ENCODE data around the gene ADGB.
"Not testable (repeated sequence)": the region's sequence is repeated elsewhere in the genome, so short reads cannot be mapped to it uniquely, and the experiment has no call there.

Gene ADGB

GRCh38 chr6:146814148-146814750, 215.5 kb downstream of the ADGB start:
- no peak for DNase-seq (ENCODE audit: low read depth)
- TF ChIP-seq, protein P1, sequence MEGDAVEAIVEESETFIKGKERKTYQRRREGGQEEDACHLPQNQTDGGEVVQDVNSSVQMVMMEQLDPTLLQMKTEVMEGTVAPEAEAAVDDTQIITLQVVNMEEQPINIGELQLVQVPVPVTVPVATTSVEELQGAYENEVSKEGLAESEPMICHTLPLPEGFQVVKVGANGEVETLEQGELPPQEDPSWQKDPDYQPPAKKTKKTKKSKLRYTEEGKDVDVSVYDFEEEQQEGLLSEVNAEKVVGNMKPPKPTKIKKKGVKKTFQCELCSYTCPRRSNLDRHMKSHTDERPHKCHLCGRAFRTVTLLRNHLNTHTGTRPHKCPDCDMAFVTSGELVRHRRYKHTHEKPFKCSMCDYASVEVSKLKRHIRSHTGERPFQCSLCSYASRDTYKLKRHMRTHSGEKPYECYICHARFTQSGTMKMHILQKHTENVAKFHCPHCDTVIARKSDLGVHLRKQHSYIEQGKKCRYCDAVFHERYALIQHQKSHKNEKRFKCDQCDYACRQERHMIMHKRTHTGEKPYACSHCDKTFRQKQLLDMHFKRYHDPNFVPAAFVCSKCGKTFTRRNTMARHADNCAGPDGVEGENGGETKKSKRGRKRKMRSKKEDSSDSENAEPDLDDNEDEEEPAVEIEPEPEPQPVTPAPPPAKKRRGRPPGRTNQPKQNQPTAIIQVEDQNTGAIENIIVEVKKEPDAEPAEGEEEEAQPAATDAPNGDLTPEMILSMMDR (IDR thresholded peaks at IDR 0.05; ENCODE audit: control insufficient read depth, extremely low read depth, insufficient read depth), result no peak
- H3K4me3 ChIP-seq (ENCODE audit: low read depth, low read length), result no peak overlapping the region

GRCh38 chr6:146815511-146816462, 217.0 kb downstream of the ADGB start:
- H3K4me3 ChIP-seq (ENCODE audit: low read depth, low read length); DNase-seq (ENCODE audit: low read depth): not testable (repeated sequence)

DNA sequence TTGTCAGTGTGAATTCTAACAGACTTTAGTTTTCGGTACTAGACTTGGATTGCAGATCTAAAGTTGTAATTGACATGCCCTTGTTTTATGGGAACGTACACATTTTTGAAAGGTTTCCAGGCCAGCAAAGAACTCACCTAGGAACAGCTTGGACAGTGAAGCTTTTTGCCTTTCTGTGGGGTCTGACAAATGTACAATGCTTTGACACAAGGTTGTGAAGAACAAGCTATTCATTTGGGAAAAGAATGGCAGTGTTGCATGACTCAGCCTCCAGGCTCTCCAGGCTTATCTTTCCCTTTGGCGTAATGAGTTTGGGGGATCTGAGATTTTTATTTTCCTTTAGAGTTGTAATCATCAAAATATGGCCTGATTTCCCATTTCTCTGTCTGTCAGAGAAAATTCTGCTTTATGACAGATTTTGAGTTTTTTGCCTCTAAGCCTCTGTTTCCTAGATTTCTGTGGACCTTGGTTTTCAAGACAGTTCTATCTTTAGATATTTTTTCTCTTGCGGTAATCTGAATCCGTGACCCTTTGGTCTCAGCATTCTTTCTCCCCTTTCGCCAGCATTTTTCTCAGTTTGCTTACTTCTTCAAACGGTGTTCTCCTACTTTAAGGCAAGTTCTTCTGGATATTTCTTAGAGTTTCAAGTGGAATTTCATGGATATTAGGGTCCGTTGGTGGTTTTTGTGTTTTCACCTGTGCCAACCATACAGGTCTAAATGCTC, 221.0 kb downstream of the ADGB start:
- no peak for DNase-seq (ENCODE audit: low read depth)
- H3K4me3 ChIP-seq (ENCODE audit: low read depth, low read length), result no peak overlapping the region
- TF ChIP-seq, protein P1 (IDR thresholded peaks at IDR 0.05; ENCODE audit: control insufficient read depth, extremely low read depth, insufficient read depth), result no peak

DNA sequence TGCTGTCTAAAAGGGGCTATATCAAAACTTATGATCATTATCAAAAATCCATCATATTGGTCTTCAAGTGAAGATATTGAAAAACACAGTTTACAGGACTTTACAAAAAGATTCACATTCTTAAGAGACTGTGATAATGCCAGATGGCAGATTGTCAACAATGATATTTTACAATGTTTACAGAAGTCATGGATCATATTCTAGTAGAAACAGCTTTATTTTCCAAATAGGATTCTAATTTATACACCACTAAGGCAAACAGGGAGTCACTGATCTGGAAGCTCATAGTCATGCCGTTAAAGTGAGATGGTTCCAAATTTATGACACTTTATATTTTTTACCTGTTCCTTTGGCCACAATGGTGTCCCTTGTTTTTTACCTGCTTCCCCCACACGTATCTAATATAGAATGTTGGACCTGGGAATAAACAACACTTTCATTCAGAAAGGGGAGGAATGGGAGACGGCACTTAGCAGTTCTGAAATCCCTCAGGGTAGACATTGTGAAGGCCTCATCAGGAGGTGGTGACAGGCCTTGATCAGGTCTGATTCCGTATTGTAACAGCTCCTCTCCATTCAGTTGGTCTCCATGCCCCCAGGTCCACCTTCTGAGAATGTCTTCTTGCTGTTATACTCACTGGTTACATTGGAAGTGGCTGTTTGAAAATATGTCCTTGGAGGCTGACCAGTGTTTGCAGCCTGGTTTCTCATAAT, 228.6 kb downstream of the ADGB start:
- DNase-seq (ENCODE audit: low read depth), result peak; percentile 61
- no peak overlapping the region for H3K4me3 ChIP-seq (ENCODE audit: low read depth, low read length)
- TF ChIP-seq, protein P1 (IDR thresholded peaks at IDR 0.05; ENCODE audit: control insufficient read depth, extremely low read depth, insufficient read depth), result no peak

- no peak overlapping the region for H3K4me3 ChIP-seq (ENCODE audit: low read depth, low read length)
- no peak for DNase-seq (ENCODE audit: low read depth)
- TF ChIP-seq, protein P1 (IDR thresholded peaks at IDR 0.05; ENCODE audit: control insufficient read depth, extremely low read depth, insufficient read depth), result no peak
These were observed 231.2 kb downstream of the ADGB start for GRCh38 chr6:146829792-146830565.

DNA sequence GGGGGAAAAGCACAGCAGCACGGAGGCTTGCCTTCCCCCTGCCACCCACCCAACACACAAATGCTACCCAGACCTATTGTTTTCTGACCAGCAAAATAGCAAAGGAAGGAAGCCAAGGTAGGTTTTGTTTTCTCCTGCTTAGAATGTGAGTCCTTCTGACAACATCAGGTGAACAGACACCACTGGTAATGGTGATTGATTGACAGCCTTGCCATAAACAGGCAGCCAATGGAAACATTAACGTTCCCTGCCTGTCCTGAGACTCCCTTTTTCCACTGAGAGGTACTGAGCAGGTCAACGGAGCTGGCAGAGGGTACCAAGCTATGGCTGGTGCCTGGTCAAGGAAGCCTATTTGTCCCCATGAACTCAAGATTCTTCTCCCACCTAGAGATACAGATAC, 234.4 kb downstream of the ADGB start:
- TF ChIP-seq, protein P1 (IDR thresholded peaks at IDR 0.05; ENCODE audit: control insufficient read depth, extremely low read depth, insufficient read depth), result no peak
- no peak overlapping the region for H3K4me3 ChIP-seq (ENCODE audit: low read depth, low read length)
- DNase-seq (ENCODE audit: low read depth), result no peak
